Mesendoderm (in vitro differentiated cells): Measurements from ENCODE around the gene CYP4B1.

ENCODE experiments used
- DNase-seq: peaks from one replicate; pipeline ENCODE4 v3.0.0; 2013
- H2AK5ac ChIP-seq: 2 replicates; pipeline ENCODE4 v1.6.1; 2013; ENCODE audit warnings: low read length, inconsistent platforms
- H2BK120ac ChIP-seq: 2 replicates; pipeline ENCODE4 v1.6.1; 2013; ENCODE audit warnings: low read depth, mild to moderate bottlenecking, low read length, moderate library complexity, mixed read lengths
- H2BK15ac ChIP-seq: replicated peaks from 2 replicates; pipeline ENCODE4 v1.6.1; 2013; ENCODE audit warnings: low read depth, mild to moderate bottlenecking, moderate library complexity
- H2BK5ac ChIP-seq: 2 replicates; pipeline ENCODE4 v1.6.1; 2013; ENCODE audit warnings: low read length, inconsistent platforms
- H3K18ac ChIP-seq: 2 replicates; pipeline ENCODE4 v1.6.1; 2013; ENCODE audit warnings: mild to moderate bottlenecking, low read length, mixed read lengths
- H3K23ac ChIP-seq: one replicate; pipeline ENCODE4 v1.6.1; 2013; ENCODE audit warnings: low read length
- H3K27ac ChIP-seq: 2 replicates; pipeline ENCODE4 v1.5.1; 2013; ENCODE audit warnings: low read depth, mild to moderate bottlenecking, inconsistent platforms, low read length, moderate library complexity
- H3K27me3 ChIP-seq: 2 replicates; pipeline ENCODE4 v1.6.1; 2013; ENCODE audit warnings: low read length, control low read depth, mild to moderate bottlenecking, inconsistent platforms; ENCODE audit not compliant: insufficient read depth, poor library complexity
- H3K36me3 ChIP-seq: 2 replicates; pipeline ENCODE4 v1.6.1; 2013; ENCODE audit warnings: low read length, inconsistent platforms; ENCODE audit not compliant: control insufficient read depth, insufficient read depth
- H3K4ac ChIP-seq: one replicate; pipeline ENCODE4 v1.6.1; 2013; ENCODE audit warnings: low read depth, mild to moderate bottlenecking, low read length, moderate library complexity
- H3K4me1 ChIP-seq: 2 replicates; pipeline ENCODE4 v1.6.1; 2013; ENCODE audit warnings: low read depth, low read length, inconsistent platforms; ENCODE audit not compliant: control insufficient read depth
- H3K4me2 ChIP-seq: 2 replicates; pipeline ENCODE4 v1.6.1; 2013; ENCODE audit warnings: low read length
- H3K4me3 ChIP-seq: 2 replicates; pipeline ENCODE4 v1.5.1; 2013; ENCODE audit warnings: mild to moderate bottlenecking, low read length
- H3K56ac ChIP-seq: one replicate; pipeline ENCODE4 v1.6.1; 2013; ENCODE audit warnings: low read length
- H3K79me1 ChIP-seq: 2 replicates; pipeline ENCODE4 v1.6.1; 2013; ENCODE audit warnings: low read length, inconsistent platforms
- H3K79me2 ChIP-seq: 2 replicates; pipeline ENCODE4 v1.6.1; 2013; ENCODE audit warnings: mild to moderate bottlenecking, low read length; ENCODE audit not compliant: control insufficient read depth, insufficient read depth
- H3K9ac ChIP-seq: 2 replicates; pipeline ENCODE4 v1.6.1; 2013; ENCODE audit warnings: low read length, inconsistent platforms
- H4K5ac ChIP-seq: one replicate; pipeline ENCODE4 v1.6.1; 2013; ENCODE audit warnings: low read length
- H4K8ac ChIP-seq: one replicate; pipeline ENCODE4 v1.6.1; 2013; ENCODE audit warnings: low read depth, mild to moderate bottlenecking, control low read depth, low read length, moderate library complexity
- WGBS: extraction: QIAGEN DNeasy Blood & Tissue Kit; methylation state at CpG from one replicate; pipeline ENCODE4 v1.1.7; 2013; ENCODE audit warnings: low lambda C conversion rate, missing lambda C conversion rate; ENCODE audit not compliant: insufficient coverage; ENCODE audit errors: extremely low coverage; 5-methylcytosine and 5-hydroxymethylcytosine counted together

Gene CYP4B1

GRCh38 chr1:46809071-46809470 lies 10.2 kb downstream of the CYP4B1 start:
- Histone ChIP-seq H3K79me2 (no peaks in the 10 kb centered on the region), H2BK15ac (no peak overlapping the region), H3K4me1 (no peaks in the 10 kb centered on the region), H3K4ac (no peak overlapping the region), H3K36me3 (no peaks in the 10 kb centered on the region), H3K18ac (no peak overlapping the region), H3K4me2 (no peak overlapping the region), H3K27me3 (no peaks in the 10 kb centered on the region), H2BK120ac (no peak overlapping the region), H3K9ac (no peak overlapping the region), H3K56ac (no peak overlapping the region), H4K8ac (no peak overlapping the region), H3K4me3 (no peak overlapping the region), H4K5ac (no peak overlapping the region), H3K23ac (no peak overlapping the region), H3K27ac (no peak overlapping the region), H3K79me1 (no peaks in the 10 kb centered on the region), H2AK5ac (no peak overlapping the region), H2BK5ac (no peak overlapping the region)
- DNase-seq = no peak
- no CpG with 5 or more reads among the region's 1 CpG for WGBS

- Histone ChIP-seq H3K9ac (no peak overlapping the region), H2BK15ac (no peak overlapping the region), H3K79me2 (no peaks in the 10 kb centered on the region), H3K56ac (no peak overlapping the region), H4K5ac (no peak overlapping the region), H3K4me3 (no peak overlapping the region), H3K4me2 (no peak overlapping the region), H4K8ac (no peak overlapping the region), H2AK5ac (no peak overlapping the region), H3K18ac (no peak overlapping the region), H3K79me1 (no peaks in the 10 kb centered on the region), H2BK120ac (no peak overlapping the region), H3K27me3 (no peaks in the 10 kb centered on the region), H2BK5ac (no peak overlapping the region), H3K27ac (no peak overlapping the region), H3K23ac (no peak overlapping the region), H3K36me3 (no peaks in the 10 kb centered on the region), H3K4me1 (no peaks in the 10 kb centered on the region), H3K4ac (no peak overlapping the region)
- no CpG with 5 or more reads among the region's 3 CpGs for WGBS
- DNase-seq = no peak
Observed at GRCh38 chr1:46809904-46810303, 11.1 kb downstream of the CYP4B1 start.

GRCh38 chr1:46810596-46810995 lies 11.8 kb downstream of the CYP4B1 start:
- Histone ChIP-seq H2BK120ac (no peak overlapping the region), H3K27ac (no peak overlapping the region), H2BK5ac (no peak overlapping the region), H2AK5ac (no peak overlapping the region), H3K36me3 (no peaks in the 10 kb centered on the region), H3K23ac (no peak overlapping the region), H4K8ac (no peak overlapping the region), H3K27me3 (no peaks in the 10 kb centered on the region), H3K9ac (no peak overlapping the region), H3K4me2 (no peak overlapping the region), H3K4me1 (no peaks in the 10 kb centered on the region), H4K5ac (no peak overlapping the region), H3K18ac (no peak overlapping the region), H3K4me3 (no peak overlapping the region), H3K56ac (no peak overlapping the region), H2BK15ac (no peak overlapping the region), H3K79me1 (no peaks in the 10 kb centered on the region), H3K79me2 (no peaks in the 10 kb centered on the region), H3K4ac (no peak overlapping the region)
- DNase-seq = no peak
- WGBS = no CpG with 5 or more reads among the region's 5 CpGs

- Histone ChIP-seq H3K36me3 (no peaks in the 10 kb centered on the region), H2AK5ac (no peak overlapping the region), H3K4ac (no peak overlapping the region), H2BK5ac (no peak overlapping the region), H2BK15ac (no peak overlapping the region), H3K4me3 (no peak overlapping the region), H3K9ac (no peak overlapping the region), H3K4me2 (no peak overlapping the region), H3K79me2 (no peaks in the 10 kb centered on the region), H3K23ac (no peak overlapping the region), H3K4me1 (no peaks in the 10 kb centered on the region), H4K8ac (no peak overlapping the region), H3K18ac (no peak overlapping the region), H2BK120ac (no peak overlapping the region), H3K56ac (no peak overlapping the region), H3K27ac (no peak overlapping the region), H4K5ac (no peak overlapping the region), H3K27me3 (no peaks in the 10 kb centered on the region), H3K79me1 (no peaks in the 10 kb centered on the region)
- DNase-seq = no peak
- WGBS = no CpG with 5 or more reads among the region's 5 CpGs
Observed at GRCh38 chr1:46811053-46811452, 12.2 kb downstream of the CYP4B1 start.

GRCh38 chr1:46812065-46812963 lies 13.5 kb downstream of the CYP4B1 start:
- no CpG with 5 or more reads among the region's 11 CpGs for WGBS
- Histone ChIP-seq H3K4me3 (no peak overlapping the region), H4K5ac (no peak overlapping the region), H2BK5ac (no peak overlapping the region), H3K79me1 (no peaks in the 10 kb centered on the region), H3K4ac (no peak overlapping the region), H3K4me2 (no peak overlapping the region), H3K9ac (no peak overlapping the region), H2BK15ac (no peak overlapping the region), H3K27ac (no peak overlapping the region), H3K27me3 (no peaks in the 10 kb centered on the region), H3K23ac (no peak overlapping the region), H3K36me3 (no peaks in the 10 kb centered on the region), H2AK5ac (no peak overlapping the region), H3K18ac (no peak overlapping the region), H2BK120ac (no peak overlapping the region), H3K79me2 (no peaks in the 10 kb centered on the region), H3K4me1 (no peaks in the 10 kb centered on the region), H3K56ac (peak overlapping the region; percentile 25), H4K8ac (no peak overlapping the region)
- no peak for DNase-seq
